Mucosa of stomach (tissue), 1 donor: ENCODE results near the gene KIRREL3.

Experiments
- H3K27me3 ChIP-seq: one replicate; pipeline ENCODE4 v1.7.0; 2013; ENCODE audit warnings: mild to moderate bottlenecking, low read length; ENCODE audit not compliant: control insufficient read depth, insufficient read depth
- H3K36me3 ChIP-seq: one replicate; pipeline ENCODE4 v1.7.0; 2013; ENCODE audit warnings: low read length; ENCODE audit not compliant: control insufficient read depth, insufficient read depth
- H3K4me1 ChIP-seq: one replicate; pipeline ENCODE4 v1.7.0; 2013; ENCODE audit warnings: mild to moderate bottlenecking, low read length; ENCODE audit not compliant: control insufficient read depth, insufficient read depth
- H3K4me3 ChIP-seq: one replicate; pipeline ENCODE4 v1.7.0; 2013; ENCODE audit warnings: low read length
- H3K9ac ChIP-seq: one replicate; pipeline ENCODE4 v1.7.0; 2013; ENCODE audit warnings: mild to moderate bottlenecking, low read length, moderate library complexity
- H3K9me3 ChIP-seq: one replicate; pipeline ENCODE4 v1.7.0; 2013; ENCODE audit warnings: mild to moderate bottlenecking, low read length, moderate library complexity; ENCODE audit not compliant: control insufficient read depth
- donor health status: Pancreatic carcinoma.

KIRREL3 gene

GRCh38 chr11:126542334-126543015 lies 458.1 kb downstream of the KIRREL3 start:
- Histone ChIP-seq H3K4me1 (no peaks in the 10 kb centered on the region), H3K27me3 (peaks cover 15% of the 10 kb centered on the region), H3K36me3 (no peaks in the 10 kb centered on the region), H3K9me3 (no peaks in the 10 kb centered on the region), H3K4me3 (no peak overlapping the region), H3K9ac (no peak overlapping the region)

- no peaks in the 10 kb centered on the region for H3K9me3 ChIP-seq
- H3K27me3 ChIP-seq = peaks cover under 1% of the 10 kb centered on the region
Measured at GRCh38 chr11:126538071-126538470, 462.5 kb downstream of the KIRREL3 start.

GRCh38 chr11:126537492-126537891 lies 463.1 kb downstream of the KIRREL3 start:
- H3K27me3 ChIP-seq = no peaks in the 10 kb centered on the region
- no peaks in the 10 kb centered on the region for H3K9me3 ChIP-seq
- H3K9ac ChIP-seq = no peak overlapping the region

More at GRCh38 chr11:126538071-126538470, 462.5 kb downstream of the KIRREL3 start:
- H3K9ac ChIP-seq = no peak overlapping the region
- H3K4me1 ChIP-seq = no peaks in the 10 kb centered on the region
- no peak overlapping the region for H3K4me3 ChIP-seq
- H3K36me3 ChIP-seq = no peaks in the 10 kb centered on the region

GRCh38 chr11:126534141-126534805 lies 466.3 kb downstream of the KIRREL3 start:
- H3K4me1 ChIP-seq = no peaks in the 10 kb centered on the region
- H3K36me3 ChIP-seq = no peaks in the 10 kb centered on the region
- H3K9me3 ChIP-seq = no peaks in the 10 kb centered on the region
- no peaks in the 10 kb centered on the region for H3K27me3 ChIP-seq
- H3K4me3 ChIP-seq = no peak overlapping the region
- H3K9ac ChIP-seq = no peak overlapping the region

More at GRCh38 chr11:126537492-126537891, 463.1 kb downstream of the KIRREL3 start:
- Histone ChIP-seq H3K4me1 (no peaks in the 10 kb centered on the region), H3K36me3 (no peaks in the 10 kb centered on the region), H3K4me3 (no peak overlapping the region)

GRCh38 chr11:126533560-126533959 lies 467.0 kb downstream of the KIRREL3 start:
- H3K9ac ChIP-seq = no peak overlapping the region
- H3K27me3 ChIP-seq = no peaks in the 10 kb centered on the region
- no peaks in the 10 kb centered on the region for H3K9me3 ChIP-seq

GRCh38 chr11:126530416-126530815 lies 470.2 kb downstream of the KIRREL3 start:
- Histone ChIP-seq H3K9me3 (no peaks in the 10 kb centered on the region), H3K27me3 (no peaks in the 10 kb centered on the region), H3K4me1 (no peaks in the 10 kb centered on the region), H3K36me3 (no peaks in the 10 kb centered on the region), H3K9ac (no peak overlapping the region), H3K4me3 (no peak overlapping the region)

More at GRCh38 chr11:126533560-126533959, 467.0 kb downstream of the KIRREL3 start:
- Histone ChIP-seq H3K4me3 (no peak overlapping the region), H3K36me3 (no peaks in the 10 kb centered on the region), H3K4me1 (no peaks in the 10 kb centered on the region)

GRCh38 chr11:126529037-126529436 lies 471.5 kb downstream of the KIRREL3 start:
- no peak overlapping the region for H3K4me3 ChIP-seq
- no peak overlapping the region for H3K9ac ChIP-seq
- H3K4me1 ChIP-seq = no peaks in the 10 kb centered on the region
- no peaks in the 10 kb centered on the region for H3K36me3 ChIP-seq
- H3K27me3 ChIP-seq = no peaks in the 10 kb centered on the region
- no peaks in the 10 kb centered on the region for H3K9me3 ChIP-seq

- H3K36me3 ChIP-seq = no peaks in the 10 kb centered on the region
- no peaks in the 10 kb centered on the region for H3K9me3 ChIP-seq
- no peaks in the 10 kb centered on the region for H3K27me3 ChIP-seq
- H3K4me1 ChIP-seq = no peaks in the 10 kb centered on the region
- no peak overlapping the region for H3K4me3 ChIP-seq
- H3K9ac ChIP-seq = no peak overlapping the region
Measured at GRCh38 chr11:126528075-126528474, 472.5 kb downstream of the KIRREL3 start.

GRCh38 chr11:126527651-126528050 lies 472.9 kb downstream of the KIRREL3 start:
- H3K9ac ChIP-seq = no peak overlapping the region
- no peak overlapping the region for H3K4me3 ChIP-seq
- no peaks in the 10 kb centered on the region for H3K4me1 ChIP-seq
- no peaks in the 10 kb centered on the region for H3K9me3 ChIP-seq
- no peaks in the 10 kb centered on the region for H3K36me3 ChIP-seq
- H3K27me3 ChIP-seq = no peaks in the 10 kb centered on the region

- H3K4me3 ChIP-seq = no peak overlapping the region
- H3K36me3 ChIP-seq = no peaks in the 10 kb centered on the region
- no peaks in the 10 kb centered on the region for H3K4me1 ChIP-seq
- no peaks in the 10 kb centered on the region for H3K27me3 ChIP-seq
- H3K9ac ChIP-seq = no peak overlapping the region
- H3K9me3 ChIP-seq = no peaks in the 10 kb centered on the region
Measured at GRCh38 chr11:126526471-126526870, 474.1 kb downstream of the KIRREL3 start.

- H3K36me3 ChIP-seq = no peaks in the 10 kb centered on the region
- H3K27me3 ChIP-seq = no peaks in the 10 kb centered on the region
- H3K9me3 ChIP-seq = no peaks in the 10 kb centered on the region
- no peak overlapping the region for H3K4me3 ChIP-seq
- H3K9ac ChIP-seq = no peak overlapping the region
- no peaks in the 10 kb centered on the region for H3K4me1 ChIP-seq
Measured at GRCh38 chr11:126525702-126526101, 474.9 kb downstream of the KIRREL3 start.

- Histone ChIP-seq H3K27me3 (no peaks in the 10 kb centered on the region), H3K36me3 (no peaks in the 10 kb centered on the region), H3K4me1 (no peaks in the 10 kb centered on the region), H3K4me3 (no peak overlapping the region), H3K9me3 (no peaks in the 10 kb centered on the region), H3K9ac (no peak overlapping the region)
Measured at GRCh38 chr11:126525216-126525615, 475.4 kb downstream of the KIRREL3 start.
